HepG2 (cell line): Measurements from ENCODE around the gene CTPS2. TPM values are rescaled to one million over a fixed set of nuclear protein-coding genes. Genes with fewer than 3 reads are reported as not detected.

Experiments used
- GABPB1 ChIP-seq: IDR thresholded peaks from 2 replicates; pipeline ENCODE4 v1.6.1; 2016; ENCODE audit warnings: mild to moderate bottlenecking, missing genetic modification reagents, moderate library complexity, missing compliant biosample characterization
- GLI4 ChIP-seq: sonication (generic); formaldehyde crosslinking; IDR thresholded peaks from 2 replicates; pipeline ENCODE4 v1.5.1; 2020; ENCODE audit warnings: missing genetic modification reagents, mild to moderate bottlenecking, moderate library complexity, borderline replicate concordance
- MED1 ChIP-seq: sonication (generic); formaldehyde crosslinking; IDR thresholded peaks from 2 replicates; pipeline ENCODE4 v1.4.0; 2020; ENCODE audit warnings: missing genetic modification reagents
- STAT6 ChIP-seq: sonication (generic); formaldehyde crosslinking; IDR thresholded peaks from 2 replicates; pipeline ENCODE4 v1.4.0; 2020; ENCODE audit warnings: missing genetic modification reagents, mild to moderate bottlenecking, borderline replicate concordance
- ZBTB7A ChIP-seq: sonication (generic); formaldehyde crosslinking; IDR thresholded peaks from 2 replicates; pipeline ENCODE4 v1.8.0; 2022; ENCODE audit warnings: mild to moderate bottlenecking, missing genetic modification reagents
- ZNF281 ChIP-seq: sonication (generic); formaldehyde crosslinking; IDR thresholded peaks from 2 replicates; pipeline ENCODE4 v1.4.0; 2020; ENCODE audit warnings: missing genetic modification reagents, borderline replicate concordance
- polyA plus RNA-seq, 8 experiments: library from polyadenylated mRNA; depleted of rRNA in 3 of 8; stranded (reverse) in 7 of 8; unstranded in 1 of 8; fragments of >200 nt; fragmentation: Illumina TruSeq in 4 of 8; extraction: Trizol in 4 of 8; gene quantifications; 2 replicates each; pipeline versions ENCODE4 v1.2.1 to v1.2.3, GENCODE V29; 2011 to 2016; ENCODE audit warnings: low read depth in 4 of 8, missing spikeins in 1 of 8, mixed read lengths in 1 of 8; ENCODE audit not compliant: insufficient read depth in 1 of 8
- total RNA-seq, 5 experiments: library from RNA; depleted of rRNA; stranded (reverse); fragments of >200 nt; fragmentation: Illumina TruSeq; extraction: Trizol; gene quantifications; 2 replicates each; pipeline ENCODE4 v1.2.3, GENCODE V29; 2016; ENCODE audit warnings: low read depth in 1 of 5

The CTPS2 gene
- total and polyA plus RNA-seq, 2 of the 13 experiments (the other 11 are each of a cell fraction or from before 2014, with no cell fraction given) = 10.3 to 26.1 TPM

- TF ChIP-seq ZBTB7A (CRISPR knock-in tag) (peak; percentile 75), STAT6 (CRISPR knock-in tag) (no peak), MED1 (no peak), GLI4 (0 out of 2 replicates have a peak, but pooled peaks have one; percentile 33), ZNF281 (CRISPR knock-in tag) (no peak), GABPB1 (CRISPR knock-in tag) (peak; percentile 63; the same call in 1 of the 2 replicates)
Observed at GRCh38 chrX:16711893-16712547, 449 bp downstream of the CTPS2 start (continued).
